ENCODE results near the gene RTP3. TPM values are rescaled to one million over a fixed set of nuclear protein-coding genes. Genes with fewer than 3 reads are reported as not detected.

The RTP3 gene
- polyA plus RNA-seq, 2 of the 4 experiments (the other 2 are of a cell fraction), result not detected

GRCh38 chr3:46517784-46518181 is 20.0 kb downstream of the RTP3 start:
- no peak overlapping the region for H3K4me3 ChIP-seq
- ATAC-seq, result no peak
- no peak overlapping the region for H3K27ac ChIP-seq
- POLR2A ChIA-PET, result no interaction called here
- FAIRE-seq, result no peak
- H3K9me3 ChIP-seq, result no peaks in the 10 kb centered on the region
- 0 out of 3 replicates have a peak, but pooled peaks cover 3% of the 10 kb centered on the region for H3K4me1 ChIP-seq
- no peak overlapping the region for H3K4me2 ChIP-seq
- CTCF ChIA-PET, result interaction anchor here (2.0 kb wide), 1 partner anchor 29 kb away, joined by 10 read pairs; no protein-coding TSS in a partner anchor
- no peak for DNase-seq (ENCODE audit: low read depth in 1 of 2, low spot score in 1 of 2)
- TF ChIP-seq, protein P1, sequence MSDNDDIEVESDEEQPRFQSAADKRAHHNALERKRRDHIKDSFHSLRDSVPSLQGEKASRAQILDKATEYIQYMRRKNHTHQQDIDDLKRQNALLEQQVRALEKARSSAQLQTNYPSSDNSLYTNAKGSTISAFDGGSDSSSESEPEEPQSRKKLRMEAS (IDR thresholded peaks at IDR 0.05), result no peak
- no peak for TF ChIP-seq RARB (CRISPR knock-in tag; IDR thresholded peaks at IDR 0.05)
- 100% methylated on average over 1 of the region's 2 CpGs for WGBS (ENCODE audit: missing lambda C conversion rate)

- 80% methylated on average over 2 of the region's 2 CpGs for WGBS (ENCODE audit: missing lambda C conversion rate)
- no peak overlapping the region for H3K27ac ChIP-seq
- H3K4me3 ChIP-seq, result no peak overlapping the region
- 0 out of 3 replicates have a peak, but pooled peaks cover 3% of the 10 kb centered on the region for H3K4me1 ChIP-seq
- ChIA-PET POLR2A (no interaction called here), CTCF (interaction anchor here (1.2 kb wide), 1 partner anchor 32 kb away, joined by 3 read pairs; no protein-coding TSS in a partner anchor)
- ATAC-seq, result no peak
- TF ChIP-seq JUN (IDR thresholded peaks at IDR 0.05), result no peak
- TF ChIP-seq ZFP36 (IDR thresholded peaks at IDR 0.05; ENCODE audit: borderline replicate concordance, partially characterized antibody), result no peak
- TF ChIP-seq, protein P2, sequence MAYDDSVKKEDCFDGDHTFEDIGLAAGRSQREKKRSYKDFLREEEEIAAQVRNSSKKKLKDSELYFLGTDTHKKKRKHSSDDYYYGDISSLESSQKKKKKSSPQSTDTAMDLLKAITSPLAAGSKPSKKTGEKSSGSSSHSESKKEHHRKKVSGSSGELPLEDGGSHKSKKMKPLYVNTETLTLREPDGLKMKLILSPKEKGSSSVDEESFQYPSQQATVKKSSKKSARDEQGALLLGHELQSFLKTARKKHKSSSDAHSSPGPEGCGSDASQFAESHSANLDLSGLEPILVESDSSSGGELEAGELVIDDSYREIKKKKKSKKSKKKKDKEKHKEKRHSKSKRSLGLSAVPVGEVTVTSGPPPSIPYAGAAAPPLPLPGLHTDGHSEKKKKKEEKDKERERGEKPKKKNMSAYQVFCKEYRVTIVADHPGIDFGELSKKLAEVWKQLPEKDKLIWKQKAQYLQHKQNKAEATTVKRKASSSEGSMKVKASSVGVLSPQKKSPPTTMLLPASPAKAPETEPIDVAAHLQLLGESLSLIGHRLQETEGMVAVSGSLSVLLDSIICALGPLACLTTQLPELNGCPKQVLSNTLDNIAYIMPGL (CRISPR knock-in tag; IDR thresholded peaks at IDR 0.05; ENCODE audit: borderline replicate concordance), result no peak
- no peak for TF ChIP-seq KDM5A (IDR thresholded peaks at IDR 0.05)
- TF ChIP-seq KDM1A (IDR thresholded peaks at IDR 0.05; ENCODE audit: low read depth), result no peak
- no peak overlapping the region for H3K4me2 ChIP-seq
- no peak for DNase-seq (ENCODE audit: low read depth in 1 of 2, low spot score in 1 of 2)
- no peak for FAIRE-seq
- H3K9me3 ChIP-seq, result no peaks in the 10 kb centered on the region
Measured at GRCh38 chr3:46519952-46520351, 22.2 kb downstream of the RTP3 start.

DNA sequence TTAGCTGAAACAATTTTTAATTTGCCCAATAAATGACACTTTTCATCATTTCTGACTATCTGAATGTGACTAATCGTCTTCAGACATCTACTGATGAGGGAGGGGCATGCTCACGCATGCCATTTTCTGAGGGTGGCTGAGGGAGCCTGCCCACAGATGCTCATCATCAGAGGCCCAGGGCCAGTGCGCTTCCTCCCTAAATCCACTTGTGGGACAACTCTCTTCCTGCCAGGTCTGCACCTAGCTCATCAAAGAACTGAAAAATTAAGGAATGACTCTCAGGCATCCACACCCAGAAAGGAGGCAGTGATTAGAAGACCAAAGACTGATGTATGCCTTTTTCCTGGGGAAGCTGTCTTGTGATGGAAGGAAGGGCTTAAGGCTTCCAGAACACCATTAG is 22.8 kb downstream of the RTP3 start:
- WGBS (ENCODE audit: missing lambda C conversion rate), result 63% methylated on average over 3 of the region's 3 CpGs
- FAIRE-seq, result no peak
- TF ChIP-seq GATA3 (IDR thresholded peaks at IDR 0.05; ENCODE audit: borderline replicate concordance), result no peak
- TF ChIP-seq NR3C1 (IDR thresholded peaks at IDR 0.05), result no peak
- TF ChIP-seq CHD4 (IDR thresholded peaks at IDR 0.05; ENCODE audit: borderline replicate concordance), result no peak
- no peak for TF ChIP-seq RCOR1 (IDR thresholded peaks at IDR 0.05; ENCODE audit: low read depth, low read length)
- no peak for TF ChIP-seq MAZ (IDR thresholded peaks at IDR 0.05; ENCODE audit: borderline replicate concordance, low read depth, low read length)
- TF ChIP-seq, protein P3, sequence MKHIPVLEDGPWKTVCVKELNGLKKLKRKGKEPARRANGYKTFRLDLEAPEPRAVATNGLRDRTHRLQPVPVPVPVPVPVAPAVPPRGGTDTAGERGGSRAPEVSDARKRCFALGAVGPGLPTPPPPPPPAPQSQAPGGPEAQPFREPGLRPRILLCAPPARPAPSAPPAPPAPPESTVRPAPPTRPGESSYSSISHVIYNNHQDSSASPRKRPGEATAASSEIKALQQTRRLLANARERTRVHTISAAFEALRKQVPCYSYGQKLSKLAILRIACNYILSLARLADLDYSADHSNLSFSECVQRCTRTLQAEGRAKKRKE (CRISPR knock-in tag; IDR thresholded peaks at IDR 0.05; ENCODE audit: low read depth), result no peak
- TF ChIP-seq, protein P4, sequence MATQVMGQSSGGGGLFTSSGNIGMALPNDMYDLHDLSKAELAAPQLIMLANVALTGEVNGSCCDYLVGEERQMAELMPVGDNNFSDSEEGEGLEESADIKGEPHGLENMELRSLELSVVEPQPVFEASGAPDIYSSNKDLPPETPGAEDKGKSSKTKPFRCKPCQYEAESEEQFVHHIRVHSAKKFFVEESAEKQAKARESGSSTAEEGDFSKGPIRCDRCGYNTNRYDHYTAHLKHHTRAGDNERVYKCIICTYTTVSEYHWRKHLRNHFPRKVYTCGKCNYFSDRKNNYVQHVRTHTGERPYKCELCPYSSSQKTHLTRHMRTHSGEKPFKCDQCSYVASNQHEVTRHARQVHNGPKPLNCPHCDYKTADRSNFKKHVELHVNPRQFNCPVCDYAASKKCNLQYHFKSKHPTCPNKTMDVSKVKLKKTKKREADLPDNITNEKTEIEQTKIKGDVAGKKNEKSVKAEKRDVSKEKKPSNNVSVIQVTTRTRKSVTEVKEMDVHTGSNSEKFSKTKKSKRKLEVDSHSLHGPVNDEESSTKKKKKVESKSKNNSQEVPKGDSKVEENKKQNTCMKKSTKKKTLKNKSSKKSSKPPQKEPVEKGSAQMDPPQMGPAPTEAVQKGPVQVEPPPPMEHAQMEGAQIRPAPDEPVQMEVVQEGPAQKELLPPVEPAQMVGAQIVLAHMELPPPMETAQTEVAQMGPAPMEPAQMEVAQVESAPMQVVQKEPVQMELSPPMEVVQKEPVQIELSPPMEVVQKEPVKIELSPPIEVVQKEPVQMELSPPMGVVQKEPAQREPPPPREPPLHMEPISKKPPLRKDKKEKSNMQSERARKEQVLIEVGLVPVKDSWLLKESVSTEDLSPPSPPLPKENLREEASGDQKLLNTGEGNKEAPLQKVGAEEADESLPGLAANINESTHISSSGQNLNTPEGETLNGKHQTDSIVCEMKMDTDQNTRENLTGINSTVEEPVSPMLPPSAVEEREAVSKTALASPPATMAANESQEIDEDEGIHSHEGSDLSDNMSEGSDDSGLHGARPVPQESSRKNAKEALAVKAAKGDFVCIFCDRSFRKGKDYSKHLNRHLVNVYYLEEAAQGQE (IDR thresholded peaks at IDR 0.05), result no peak
- TF ChIP-seq JUNB (IDR thresholded peaks at IDR 0.05), result no peak
- no peak for TF ChIP-seq ZC3H11A (IDR thresholded peaks at IDR 0.05)
- no peak for TF ChIP-seq EP300 (IDR thresholded peaks at IDR 0.05)
- TF ChIP-seq FOSL2 (IDR thresholded peaks at IDR 0.05), result no peak
- no peak for TF ChIP-seq FOSL2 (CRISPR knock-in tag; IDR thresholded peaks at IDR 0.05)
- TF ChIP-seq KDM1A (IDR thresholded peaks at IDR 0.05; ENCODE audit: low read depth), result no peak
- no peak for TF ChIP-seq RFX5 (IDR thresholded peaks at IDR 0.05)
- no peak for TF ChIP-seq PHF8 (IDR thresholded peaks at IDR 0.05; ENCODE audit: borderline replicate concordance, low read depth)
- no peak for TF ChIP-seq EHF (CRISPR knock-in tag; IDR thresholded peaks at IDR 0.05)
- no peak for TF ChIP-seq MYC (IDR thresholded peaks at IDR 0.05; ENCODE audit: borderline replicate concordance, low read length)
- 0 out of 3 replicates have a peak, but pooled peaks cover 3% of the 10 kb centered on the region for H3K4me1 ChIP-seq
- no peak overlapping the region for H3K4me3 ChIP-seq
- H3K4me2 ChIP-seq, result no peak overlapping the region
- POLR2A ChIA-PET, result no interaction called here
- ATAC-seq, result peak in 1 of 2 experiments; percentile 24; a peak in 1 of 6 replicates
- CTCF ChIA-PET, result interaction anchor here (1.2 kb wide), 1 partner anchor 32 kb away, joined by 3 read pairs; no protein-coding TSS in a partner anchor
- no peaks in the 10 kb centered on the region for H3K9me3 ChIP-seq
- H3K27ac ChIP-seq, result no peak overlapping the region
- no peak for DNase-seq (ENCODE audit: low read depth in 1 of 2, low spot score in 1 of 2)

Data from A549 (cell line).